ENCODE results near the gene CCL25.
"Not testable (repeated sequence)": the region's sequence is repeated elsewhere in the genome, so short reads cannot be mapped to it uniquely, and the experiment has no call there.

The CCL25 gene

GRCh38 chr19:8087876-8088275 lies 35.3 kb downstream of the CCL25 start:
- DNase-seq, result no peak

DNA sequence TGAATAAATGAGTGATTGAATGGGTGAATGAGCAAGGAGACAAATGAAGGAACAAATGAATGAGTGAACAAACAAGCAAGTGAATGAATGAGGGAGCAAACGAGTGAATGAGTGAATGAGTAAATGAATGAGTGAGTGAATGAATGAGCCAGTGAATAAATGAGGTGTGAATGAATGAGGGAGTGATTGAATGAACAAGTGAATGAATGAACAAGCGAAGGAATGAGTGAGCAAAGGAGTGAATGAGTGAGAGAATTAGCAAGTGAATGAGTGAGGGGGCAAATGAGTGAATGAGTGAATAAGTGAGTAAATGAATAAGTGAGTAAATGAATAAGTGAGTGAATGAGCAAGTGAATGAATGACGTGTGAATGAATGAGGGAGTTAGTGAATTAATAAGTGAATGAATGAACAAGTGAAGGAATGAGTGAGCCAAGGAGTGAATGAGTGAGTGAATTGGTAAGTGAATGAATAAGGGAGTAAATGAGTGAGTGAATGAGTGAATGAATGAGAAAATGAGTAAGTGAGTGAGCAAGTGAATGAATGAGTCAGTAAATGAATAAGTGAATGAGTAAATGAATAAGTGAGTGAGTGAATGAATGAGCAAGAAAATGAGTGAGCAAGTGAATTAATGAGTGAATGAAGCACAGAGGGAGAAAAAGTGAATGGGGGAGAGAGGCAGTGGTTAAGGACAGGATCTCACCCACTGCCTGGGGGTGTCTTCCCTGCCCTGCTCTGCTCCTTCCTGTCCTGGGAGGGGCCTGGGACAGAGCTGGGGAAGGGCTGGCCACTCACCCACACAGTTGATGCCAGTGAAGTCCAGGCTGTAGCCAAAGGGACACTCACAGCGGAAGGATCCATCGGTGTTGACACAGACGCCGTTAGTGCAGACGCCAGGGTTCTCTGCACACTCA lies 36.4 kb downstream of the CCL25 start:
- no peak for DNase-seq

GRCh38 chr19:8089664-8090601 lies 37.4 kb downstream of the CCL25 start:
- DNase-seq, result no peak

DNA sequence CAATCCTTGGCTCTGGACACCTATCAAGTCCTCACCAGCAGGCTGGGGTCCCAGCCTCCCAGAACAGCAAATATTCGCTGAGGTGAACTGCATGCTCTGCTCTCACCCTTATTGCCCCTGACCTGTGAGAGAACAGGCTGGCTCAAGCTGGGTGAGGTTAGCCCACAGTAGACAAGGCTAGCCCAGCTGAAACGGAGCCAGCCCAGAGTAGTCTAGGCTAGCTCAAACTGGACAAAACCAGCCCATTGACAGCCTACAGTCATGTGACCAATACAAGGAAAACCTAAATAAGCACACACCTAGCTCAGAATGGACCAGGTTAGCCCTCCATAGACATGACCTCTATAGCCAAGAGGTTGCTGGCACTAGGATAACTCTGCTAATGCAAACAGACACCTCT lies 38.4 kb downstream of the CCL25 start:
- no peak for DNase-seq

GRCh38 chr19:8093740-8094139 lies 41.2 kb downstream of the CCL25 start:
- no peak for DNase-seq

DNA sequence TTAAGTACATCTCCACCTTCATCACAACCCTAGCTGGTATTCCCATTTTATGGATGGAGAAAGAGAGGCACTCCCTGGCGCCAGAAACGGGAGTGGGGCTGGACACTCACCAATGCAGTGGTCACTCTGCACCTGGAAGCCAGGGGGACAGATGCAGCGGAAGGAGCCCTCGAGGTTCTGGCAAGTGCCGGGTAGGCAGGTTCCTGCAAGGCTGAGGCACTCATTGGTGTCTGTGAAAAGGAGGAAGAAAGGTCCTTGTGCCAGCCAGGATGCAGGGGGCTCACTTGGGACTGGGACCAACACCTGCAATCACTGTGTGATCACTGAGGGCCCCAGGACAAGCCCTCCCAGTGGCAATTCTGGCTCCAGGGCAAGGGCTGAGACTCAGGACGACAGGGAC lies 41.8 kb downstream of the CCL25 start:
- no peak for DNase-seq

GRCh38 chr19:8095354-8095886 lies 42.9 kb downstream of the CCL25 start:
- DNase-seq, result no peak

DNA sequence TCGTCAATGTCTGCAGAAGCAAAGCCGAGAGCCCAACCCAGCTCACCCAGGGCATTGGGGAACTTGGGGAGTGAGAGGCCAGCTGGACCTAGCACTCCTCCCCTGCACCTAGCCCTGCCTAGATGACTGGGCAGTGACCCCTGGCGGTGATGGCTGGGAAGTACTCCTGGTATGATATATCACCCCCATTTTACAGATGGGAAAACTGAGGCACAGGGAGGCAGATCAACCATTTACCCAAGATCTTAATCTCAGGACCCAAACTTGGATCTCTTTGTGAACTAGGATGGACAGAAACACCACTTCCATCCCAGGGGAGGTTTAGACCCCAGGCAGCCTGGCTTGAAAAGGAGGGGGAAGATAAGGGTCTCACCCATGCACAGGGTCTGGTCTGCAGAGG lies 43.5 kb downstream of the CCL25 start:
- no peak for DNase-seq

DNA sequence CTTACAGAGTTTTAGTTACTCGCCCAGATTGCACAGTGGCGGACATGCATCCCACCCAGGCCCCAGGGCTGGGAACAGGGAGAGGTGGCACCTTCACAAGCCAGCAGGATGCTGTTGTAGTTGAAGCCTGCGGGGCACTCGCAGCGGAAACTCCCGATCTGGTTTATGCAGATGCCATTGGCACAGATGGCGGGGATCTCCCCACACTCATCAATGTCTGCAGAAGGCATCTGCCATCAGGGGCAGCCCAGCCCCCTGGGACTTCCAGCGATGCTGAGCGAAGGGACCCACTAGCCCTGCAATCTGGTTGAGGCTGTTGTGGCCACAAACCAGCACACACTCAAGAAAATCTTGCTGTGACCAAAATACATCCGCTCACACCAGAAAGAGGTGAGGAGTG lies 44.6 kb downstream of the CCL25 start:
- DNase-seq, result no peak

DNA sequence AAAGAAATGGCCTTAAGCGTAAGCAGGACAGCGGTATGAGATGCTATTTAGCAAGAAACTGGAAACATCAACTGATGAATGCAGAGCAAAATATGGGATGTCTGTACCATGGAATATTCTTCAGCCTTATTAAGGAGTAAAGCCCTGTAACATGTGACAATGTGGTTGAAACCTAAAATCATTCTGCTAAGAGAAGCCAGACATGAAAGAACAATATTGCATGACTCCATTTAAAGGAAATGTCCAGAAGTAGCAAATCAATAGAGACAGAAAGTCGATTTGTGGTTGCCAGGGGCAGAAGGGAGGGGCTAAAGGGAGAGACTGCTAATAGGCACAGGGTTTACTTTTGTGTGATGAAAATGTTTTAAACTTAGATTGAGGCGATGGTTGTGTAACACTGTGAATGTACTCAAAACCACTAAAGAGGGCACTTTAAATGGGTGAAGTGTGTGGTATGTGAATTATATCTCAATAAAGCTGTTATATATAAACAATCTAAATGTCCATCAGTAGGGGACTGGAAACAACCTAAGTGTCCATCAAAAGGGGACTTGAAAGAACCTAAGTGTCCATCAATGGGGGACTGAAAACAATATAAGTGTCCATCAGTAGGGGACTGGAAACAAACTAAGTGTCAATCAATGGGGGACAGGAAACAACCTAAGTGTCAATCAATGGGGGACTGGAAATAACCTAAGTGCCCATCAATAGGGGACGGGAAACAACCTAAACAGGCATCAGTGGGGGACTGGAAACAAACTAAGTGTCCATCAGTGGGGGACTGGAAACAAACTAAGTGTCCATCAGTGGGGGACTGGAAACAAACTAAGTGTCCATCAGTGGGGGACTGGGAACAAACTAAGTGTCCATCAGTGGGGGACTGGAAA lies 45.4 kb downstream of the CCL25 start:
- DNase-seq, result no peak

DNA sequence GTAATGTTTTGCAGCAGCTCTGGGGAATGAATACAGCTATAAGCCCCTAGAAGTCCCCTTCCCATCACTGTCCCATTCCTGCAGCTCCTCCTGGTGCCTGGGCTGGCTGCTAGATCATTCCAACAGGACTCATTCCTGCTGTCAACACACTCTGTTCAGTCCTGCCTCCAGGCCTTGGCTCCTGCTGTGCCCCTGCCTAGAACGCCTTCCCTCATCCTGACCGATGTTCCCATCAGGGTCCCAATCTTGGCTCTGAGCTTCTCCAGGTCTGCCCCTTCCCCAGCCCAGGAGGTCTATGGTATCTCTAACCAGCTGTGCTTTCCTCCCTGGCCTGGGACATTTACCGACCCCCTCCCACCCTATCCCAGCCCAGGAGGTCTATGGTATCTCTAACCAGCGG lies 48.8 kb downstream of the CCL25 start:
- no peak for DNase-seq

GRCh38 chr19:8101910-8102309 lies 49.4 kb downstream of the CCL25 start:
- not testable (repeated sequence) for DNase-seq

DNA sequence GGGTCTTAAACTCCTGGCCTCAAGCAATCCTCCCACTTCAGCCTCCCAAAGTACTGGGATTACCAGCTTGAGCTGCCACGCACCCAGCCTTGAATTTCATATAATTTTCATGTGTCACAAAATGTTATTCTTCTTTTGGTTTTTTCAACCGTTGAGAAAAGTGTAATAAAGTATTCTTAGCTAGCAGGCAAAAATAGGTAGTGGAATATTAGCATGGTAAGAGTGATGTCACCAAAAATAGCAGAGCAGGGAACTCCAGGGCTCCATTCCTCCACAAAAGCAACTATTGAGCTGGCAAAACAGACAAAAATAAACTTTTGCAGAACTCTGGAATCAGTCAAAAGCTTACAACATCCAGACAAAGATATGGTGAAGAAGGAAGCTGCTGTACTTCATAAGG lies 52.9 kb downstream of the CCL25 start:
- DNase-seq, result no peak

DNA sequence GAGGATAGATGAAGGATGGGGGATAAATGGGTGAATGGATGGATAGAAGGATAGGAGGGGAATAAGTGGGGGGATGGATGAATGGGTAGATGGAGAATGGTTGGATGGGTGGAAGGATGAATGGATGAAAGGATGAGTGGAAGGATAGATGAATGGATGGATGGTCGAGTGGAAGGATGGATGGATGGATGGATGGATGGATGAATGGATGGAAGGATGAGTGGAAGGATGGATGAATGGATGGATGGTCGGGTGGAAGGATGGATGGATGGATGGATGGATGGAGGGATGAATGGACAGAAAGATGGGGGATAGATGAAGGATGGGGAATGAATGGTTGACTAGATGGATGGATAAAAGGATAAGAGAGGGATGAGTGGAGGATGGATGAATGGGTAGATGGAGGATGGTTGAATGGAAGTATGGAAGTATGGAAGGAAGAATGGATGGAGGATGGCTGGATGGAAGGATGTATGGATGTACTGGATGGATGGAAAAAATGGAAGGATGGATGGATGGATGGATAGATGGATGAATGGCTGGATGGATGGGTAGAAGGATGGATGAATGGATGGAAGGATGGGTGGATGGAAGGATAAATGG lies 54.8 kb downstream of the CCL25 start:
- no peak for DNase-seq

- DNase-seq, result no peak
Measured at GRCh38 chr19:8108560-8109445, 56.2 kb downstream of the CCL25 start.

GRCh38 chr19:8109455-8109854 lies 56.9 kb downstream of the CCL25 start:
- no peak for DNase-seq

DNA sequence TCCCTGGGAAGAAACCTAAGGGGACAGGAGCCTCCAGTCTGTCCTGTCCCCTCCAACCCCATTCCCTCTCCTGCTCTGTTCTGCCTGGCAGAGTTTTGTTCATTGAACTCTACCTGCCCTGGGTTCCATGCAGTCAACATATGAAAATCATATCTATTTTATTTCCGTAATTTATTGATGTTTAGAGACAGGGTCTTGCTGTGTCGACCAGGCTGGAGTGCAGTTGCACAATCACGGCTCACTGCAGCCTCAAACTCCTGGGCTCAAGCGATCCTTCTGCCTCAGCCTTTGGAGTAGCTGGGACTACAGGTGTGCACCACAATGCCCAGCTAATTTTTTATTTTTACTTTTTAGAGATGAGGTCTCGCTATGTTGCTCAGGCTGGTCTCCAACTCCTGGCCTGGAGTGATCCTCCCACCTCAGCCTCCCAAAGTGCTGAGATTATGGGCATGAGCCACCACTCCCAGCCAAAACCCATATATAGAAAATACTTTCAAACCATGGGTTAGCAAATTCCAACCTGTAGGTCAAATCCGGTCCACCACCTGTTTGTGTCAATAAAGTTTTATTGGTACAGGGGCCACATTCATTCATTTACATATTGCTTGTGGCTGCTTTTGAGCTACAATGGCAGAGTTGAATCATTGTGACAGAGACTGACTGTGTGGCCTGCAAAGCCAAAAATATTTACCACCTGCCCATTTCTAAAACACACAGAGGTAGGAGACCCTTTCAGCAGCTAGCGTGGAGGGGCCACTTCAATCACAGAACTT lies 57.5 kb downstream of the CCL25 start:
- DNase-seq, result no peak

DNA sequence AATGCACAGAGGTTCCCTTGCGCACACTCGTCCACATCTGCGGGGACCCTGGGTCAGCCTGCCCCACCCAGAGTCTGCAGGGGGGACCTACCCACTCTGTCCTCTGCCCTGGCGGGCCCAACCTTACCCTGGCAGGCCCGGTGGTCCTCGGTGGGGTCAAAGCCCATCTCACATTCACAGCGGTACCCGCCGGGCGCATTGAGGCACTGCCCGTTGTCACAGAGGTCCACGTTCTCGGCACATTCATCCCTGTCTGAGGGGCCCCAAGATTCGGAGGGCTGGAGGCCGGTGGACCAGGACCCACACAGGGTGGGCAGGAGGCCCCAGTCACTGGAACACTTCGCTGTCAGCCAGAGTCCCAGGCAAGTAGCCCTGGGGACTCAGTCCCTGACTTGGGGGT lies 58.4 kb downstream of the CCL25 start:
- no peak for DNase-seq

GRCh38 chr19:8111376-8111775 lies 58.8 kb downstream of the CCL25 start:
- DNase-seq, result no peak

Measured in KG1 (cell line).